HG03139 (cell line): ENCODE measurements around the gene MOCOS.
"Not testable (repeated sequence)": the region's sequence is repeated elsewhere in the genome, so short reads cannot be mapped to it uniquely, and the experiment has no call there.

ENCODE experiments used
- ATAC-seq: cut with Tn5 transposase; IDR thresholded peaks from one replicate; pipeline ENCODE4 v1.9.1; 2021; ENCODE audit not compliant: unreplicated experiment

MOCOS gene

DNA sequence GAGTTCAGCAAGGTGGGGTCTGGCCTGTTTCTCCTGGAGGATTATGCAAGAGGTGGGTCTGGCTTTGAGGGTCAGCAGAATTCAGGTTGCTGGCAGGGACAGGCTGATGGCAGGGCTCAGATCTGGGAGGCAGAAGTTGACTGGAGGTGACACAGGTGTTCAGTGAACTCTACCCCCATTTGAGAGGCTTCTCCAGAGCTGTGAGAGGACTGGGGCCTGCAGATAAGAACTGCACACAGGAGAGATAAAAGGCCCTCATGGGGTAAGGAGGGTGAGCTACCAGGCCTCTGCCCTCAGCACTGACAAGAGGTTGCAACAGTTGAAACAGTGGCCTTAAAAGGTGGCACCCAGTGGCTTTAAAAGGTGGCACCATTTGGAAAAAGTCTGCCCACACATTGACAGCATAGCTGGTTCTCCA is 13.1 kb downstream of the MOCOS start:
- ATAC-seq: no peak

DNA sequence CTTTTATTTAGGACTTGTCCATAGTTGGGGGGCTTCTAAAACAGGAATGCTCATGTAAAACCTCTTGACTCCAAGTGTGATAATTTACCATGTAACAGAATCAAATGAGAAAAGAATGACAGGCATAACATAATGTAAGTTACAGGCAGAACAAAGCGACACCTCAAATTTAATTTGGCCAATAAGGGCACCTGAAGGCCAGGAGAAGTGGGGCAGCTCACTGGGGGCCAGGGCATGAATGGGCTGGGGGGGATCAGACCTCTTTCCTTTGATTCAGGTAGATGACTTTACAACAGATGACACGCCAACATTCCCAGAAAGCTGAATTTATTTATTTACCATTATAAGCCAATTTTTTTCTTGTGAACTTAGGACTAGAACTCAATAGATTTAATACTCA is 14.5 kb downstream of the MOCOS start:
- no peak for ATAC-seq

DNA sequence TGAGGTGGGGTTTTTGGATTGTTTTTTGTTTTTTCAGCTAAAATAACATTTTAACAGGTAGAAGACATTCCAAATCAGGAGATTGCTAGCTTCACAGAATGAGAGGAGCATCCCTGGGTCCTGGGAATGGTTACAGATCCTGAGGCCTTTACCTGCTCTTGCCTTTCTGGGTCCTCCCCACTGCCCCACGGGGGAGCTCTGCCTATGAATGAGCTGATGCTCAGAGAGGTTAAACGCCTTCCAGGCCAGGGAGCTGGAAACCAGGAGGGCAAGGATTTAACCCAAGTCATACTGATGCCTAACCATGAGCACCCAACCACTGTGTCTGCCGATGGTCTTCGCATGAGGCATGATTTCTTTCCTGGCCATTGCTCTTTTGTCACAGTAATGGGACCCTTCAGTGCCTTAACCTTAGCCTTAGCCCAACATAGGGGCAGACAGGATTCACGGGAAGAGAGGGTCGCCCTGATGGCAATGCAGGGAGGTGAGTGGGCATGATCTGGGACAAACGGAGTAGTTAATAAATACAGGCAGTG is 16.1 kb downstream of the MOCOS start:
- ATAC-seq: no peak

DNA sequence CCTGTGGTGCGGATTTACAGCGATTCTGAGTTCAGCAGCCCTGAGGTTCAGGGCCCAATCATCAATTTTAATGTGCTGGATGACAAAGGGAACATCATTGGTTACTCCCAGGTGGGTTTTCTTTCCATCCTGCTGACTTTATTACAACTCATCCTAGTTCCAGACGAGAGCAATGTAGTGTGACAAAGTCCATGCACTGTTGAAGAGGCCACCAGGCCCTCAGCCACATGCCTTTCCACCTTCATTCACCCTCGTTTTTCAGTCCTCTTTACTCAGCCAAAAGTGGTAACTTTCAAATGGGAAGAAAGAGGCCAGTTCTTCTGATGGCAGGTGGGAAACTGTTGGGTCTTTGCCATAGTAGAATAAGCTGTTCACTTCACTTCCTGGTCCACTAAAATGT is 17.9 kb downstream of the MOCOS start:
- ATAC-seq: no peak

DNA sequence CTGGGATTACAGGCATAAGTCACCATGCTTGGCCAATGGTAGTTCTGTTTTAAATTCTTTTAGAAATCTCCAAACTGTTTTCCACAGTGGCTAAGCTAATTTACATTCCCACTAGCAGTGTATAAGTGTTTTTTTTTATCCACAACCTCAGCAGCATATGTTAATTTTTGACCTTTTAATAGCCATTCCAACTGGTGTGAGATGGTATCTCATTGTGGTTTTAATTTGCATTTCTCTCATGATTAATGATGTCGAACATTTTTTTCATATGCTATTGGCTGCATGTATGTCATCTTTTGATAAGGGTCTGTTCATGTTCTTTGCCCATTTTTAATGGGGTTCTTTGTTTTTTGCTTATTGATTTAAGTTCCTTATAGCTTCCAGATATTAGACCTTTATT is 20.0 kb downstream of the MOCOS start:
- ATAC-seq: no peak

DNA sequence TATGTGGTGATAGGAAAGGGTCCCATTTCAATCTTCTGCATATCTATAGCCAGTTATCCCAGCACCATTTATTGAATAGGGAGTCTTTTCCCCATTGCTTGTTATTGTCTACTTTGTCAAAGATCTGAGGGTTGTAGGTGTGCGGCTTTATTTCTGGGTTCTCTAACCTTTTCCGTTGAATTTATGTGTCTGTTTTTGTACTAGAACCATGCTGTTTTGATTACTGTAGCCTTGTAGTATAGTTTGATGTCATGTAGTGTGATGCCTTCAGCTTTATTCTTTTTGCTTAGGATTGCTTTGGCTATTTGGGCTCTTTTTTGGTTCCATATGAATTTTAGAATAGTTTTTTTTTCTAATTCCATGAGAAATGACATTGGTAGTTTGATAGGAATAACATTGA is 20.7 kb downstream of the MOCOS start:
- not testable (repeated sequence) for ATAC-seq

DNA sequence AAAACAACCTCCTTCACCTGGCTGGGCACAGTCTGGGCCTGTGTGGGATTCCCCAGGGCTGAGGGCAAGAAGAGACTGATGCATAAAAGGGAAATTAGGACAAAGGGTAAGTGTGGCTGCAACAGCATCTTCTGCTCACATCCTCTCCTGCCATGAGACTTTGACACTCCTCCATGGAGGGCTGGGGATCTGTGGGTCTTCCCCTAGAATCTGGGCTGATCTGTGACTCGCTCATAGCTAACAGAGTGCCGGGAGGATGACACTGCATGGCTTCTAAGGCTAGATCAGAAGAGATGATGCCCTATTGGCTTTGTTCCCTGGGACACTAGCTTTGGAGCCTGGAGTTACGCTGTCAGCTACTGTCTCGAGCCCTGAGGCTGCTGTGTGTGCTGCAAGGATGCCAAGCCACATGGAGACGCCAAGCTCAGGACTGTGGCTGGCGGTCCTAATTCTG is 24.3 kb downstream of the MOCOS start:
- ATAC-seq: no peak

DNA sequence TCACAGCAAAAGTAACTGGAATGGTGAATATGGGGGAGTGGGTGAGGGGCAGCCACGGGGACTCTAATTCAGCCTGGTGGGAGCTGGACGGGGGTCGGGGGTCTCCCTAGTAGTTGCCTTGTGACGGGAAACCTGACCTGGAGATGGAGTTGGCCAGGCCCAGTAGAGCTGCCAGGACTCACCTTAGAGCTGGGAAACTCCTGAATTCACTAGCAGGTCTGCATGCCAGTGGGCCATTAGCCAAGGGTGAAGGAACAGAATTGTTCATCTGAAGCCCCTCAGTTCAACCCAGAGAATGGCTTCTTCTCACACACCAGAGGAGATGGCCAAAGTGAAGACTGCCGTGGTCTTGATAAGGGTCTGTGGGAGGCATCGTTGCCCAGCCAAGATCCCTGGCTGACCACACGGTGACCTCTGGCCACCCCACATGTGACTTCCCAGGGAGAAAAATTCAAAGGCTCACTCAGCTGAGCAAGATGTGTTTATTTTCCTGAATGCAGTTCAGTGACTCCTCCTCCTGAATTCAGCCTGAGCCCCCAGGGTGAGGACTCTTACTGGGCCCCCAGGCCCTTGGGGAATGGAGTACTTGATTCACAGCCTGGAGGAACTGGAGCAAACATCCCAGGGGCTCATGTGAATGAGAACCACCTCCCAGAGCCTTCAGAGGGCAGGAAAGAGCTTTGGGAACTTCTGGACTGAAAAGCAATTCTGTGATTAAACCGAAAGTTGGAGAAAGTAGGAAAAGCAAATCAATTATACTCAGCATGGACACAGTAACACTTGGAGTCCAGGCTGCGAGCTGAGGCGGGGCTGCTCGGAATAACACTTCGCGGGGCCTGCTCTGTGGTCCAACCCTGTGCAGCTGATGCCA is 25.2 kb downstream of the MOCOS start:
- no peak for ATAC-seq

DNA sequence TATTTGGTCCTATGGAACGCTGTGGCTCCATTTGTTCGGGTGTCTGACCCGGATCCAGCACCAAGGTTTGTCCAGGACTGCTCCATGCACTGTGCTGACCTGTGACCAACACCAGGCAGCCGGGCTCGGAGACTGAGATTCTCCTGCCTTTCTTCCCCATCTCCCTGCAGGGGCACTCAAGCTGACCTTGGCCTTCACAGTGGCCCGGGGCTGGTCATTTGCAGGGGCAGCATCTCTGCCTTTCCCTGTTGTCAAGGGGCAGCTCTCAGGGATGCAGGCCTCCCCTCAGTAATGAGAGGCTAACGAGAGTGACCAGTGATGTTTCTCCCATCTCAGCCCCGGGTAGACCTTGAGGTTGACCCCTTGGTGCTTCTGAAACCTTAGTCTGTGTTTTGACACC is 27.5 kb downstream of the MOCOS start:
- ATAC-seq: no peak

DNA sequence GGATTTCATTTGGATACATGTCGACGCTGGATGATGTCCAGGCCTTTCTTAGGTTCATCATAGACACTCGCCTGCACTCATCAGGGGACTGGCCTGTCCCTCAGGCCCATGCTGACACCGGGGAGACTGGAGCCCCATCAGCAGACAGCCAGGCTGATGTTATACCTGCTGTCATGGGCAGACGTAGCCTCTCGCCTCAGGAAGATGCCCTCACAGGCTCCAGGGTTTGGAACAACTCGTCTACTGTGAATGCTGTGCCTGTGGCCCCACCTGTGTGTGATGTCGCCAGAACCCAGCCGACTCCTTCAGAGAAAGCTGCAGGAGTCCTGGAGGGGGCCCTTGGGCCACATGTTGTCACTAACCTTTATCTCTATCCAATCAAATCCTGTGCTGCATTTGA is 28.3 kb downstream of the MOCOS start:
- ATAC-seq: no peak

DNA sequence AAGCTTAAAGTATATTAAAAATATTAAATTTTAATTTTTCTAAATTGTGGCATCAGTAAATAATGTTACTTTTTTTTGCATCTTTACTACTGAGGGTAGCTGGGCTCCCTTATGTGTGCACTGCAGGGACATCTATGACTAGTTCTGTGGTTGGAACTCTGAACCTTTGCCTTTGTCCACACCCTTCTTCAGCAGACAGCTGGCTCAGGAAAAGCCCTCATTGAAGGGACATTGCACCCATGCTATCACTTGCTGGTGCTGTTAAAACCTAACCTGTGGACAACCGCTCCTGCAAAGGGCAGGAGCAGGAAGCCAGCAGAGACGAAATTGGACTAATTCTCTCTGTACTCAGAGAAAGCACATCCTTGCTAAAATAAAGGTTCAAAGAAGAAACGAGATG is 30.1 kb downstream of the MOCOS start:
- no peak for ATAC-seq

DNA sequence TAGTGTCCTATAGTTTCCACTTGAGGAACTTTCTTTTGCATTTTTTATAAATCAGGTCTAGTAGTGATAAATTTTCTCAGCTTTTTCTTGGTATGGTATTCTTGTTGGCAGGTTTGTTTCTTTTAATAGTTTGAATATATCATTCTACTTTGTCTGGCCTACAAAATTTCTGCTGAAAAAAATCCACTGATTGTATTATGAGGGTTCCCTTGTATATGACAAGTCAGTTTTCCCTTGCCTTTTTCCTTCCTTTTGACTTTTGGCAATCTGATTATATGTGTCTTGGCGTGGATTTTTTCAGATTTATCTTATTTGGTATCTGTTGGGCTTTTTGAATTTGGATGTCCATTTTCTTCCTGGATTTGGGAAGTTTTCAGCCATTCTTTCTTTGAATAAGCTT is 41.9 kb downstream of the MOCOS start:
- ATAC-seq: no peak

DNA sequence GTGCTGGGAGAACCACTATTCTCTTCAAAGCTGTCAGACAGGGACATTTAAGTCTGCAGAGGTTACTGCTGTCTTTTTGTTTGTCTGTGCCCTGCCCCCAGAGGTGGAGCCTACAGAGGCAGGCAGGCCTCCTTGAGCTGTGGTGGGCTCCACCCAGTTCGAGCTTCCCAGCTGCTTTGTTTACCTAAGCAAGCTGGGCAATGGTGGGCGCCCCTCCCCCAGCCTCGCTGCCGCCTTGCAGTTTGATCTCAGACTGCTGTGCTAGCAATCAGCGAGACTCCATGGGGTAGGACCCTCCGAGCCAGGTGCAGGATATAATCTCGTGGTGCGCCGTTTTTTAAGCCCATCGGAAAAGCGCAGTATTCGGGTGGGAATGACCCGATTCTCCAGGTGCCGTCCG is 53.2 kb downstream of the MOCOS start:
- ATAC-seq: not testable (repeated sequence)

DNA sequence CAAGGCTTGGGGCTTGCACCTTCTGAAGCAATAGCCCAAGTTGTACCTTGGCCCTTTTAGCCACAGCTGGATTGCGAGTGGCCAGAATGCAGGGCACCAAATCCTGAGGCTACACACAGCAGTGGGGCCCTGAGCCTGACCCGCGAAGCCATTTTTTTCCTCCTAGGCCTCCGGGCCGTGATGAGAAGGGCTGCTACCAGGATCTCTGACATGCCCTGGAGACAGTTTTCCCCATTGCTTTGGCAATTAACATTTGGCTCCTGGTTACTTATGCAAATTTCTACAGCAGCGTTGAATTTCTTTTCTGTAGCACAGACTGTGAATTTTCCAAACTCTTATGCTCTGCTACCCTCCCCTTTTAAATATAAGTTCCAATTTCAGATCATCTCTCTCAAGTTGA is 54.5 kb downstream of the MOCOS start:
- no peak for ATAC-seq

DNA sequence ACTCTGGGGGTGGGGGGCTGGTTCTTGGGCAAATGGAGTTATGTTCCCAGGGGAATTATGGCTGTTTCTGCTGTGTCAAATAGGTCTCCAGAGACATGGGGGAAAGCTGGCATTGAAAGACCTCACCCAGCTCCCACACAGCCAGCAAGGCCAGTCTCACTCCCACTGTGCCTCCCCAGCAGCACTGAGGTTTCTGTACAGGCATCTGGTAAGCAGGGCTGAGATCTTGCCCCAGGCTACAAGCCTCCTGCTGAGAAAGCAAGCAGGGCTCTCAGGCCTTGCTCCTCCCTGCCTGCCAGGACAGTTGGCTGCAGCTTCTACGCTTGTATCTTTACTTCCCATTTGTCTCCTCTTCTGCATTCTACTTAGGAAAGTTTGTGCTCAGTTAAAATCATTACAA is 59.7 kb downstream of the MOCOS start:
- no peak for ATAC-seq

DNA sequence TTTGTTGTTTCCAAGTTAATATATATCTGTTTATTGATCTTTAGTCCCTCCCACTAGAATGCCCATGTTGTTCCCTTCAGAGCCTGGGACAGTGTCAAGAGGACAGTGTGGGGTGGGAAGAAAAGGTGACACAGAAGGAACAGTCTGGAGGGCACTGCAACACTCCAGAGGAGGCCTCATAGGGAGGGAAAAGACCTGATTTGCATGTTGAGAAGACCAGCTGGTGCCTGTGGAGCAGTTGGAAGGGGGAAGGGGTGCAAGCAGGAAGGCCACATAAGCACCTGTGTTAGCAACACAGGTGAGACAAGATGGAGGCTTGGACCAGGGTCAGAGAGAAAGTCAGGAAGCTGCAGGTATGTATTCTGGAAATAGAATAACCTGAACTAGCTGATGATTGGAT is 62.1 kb downstream of the MOCOS start:
- no peak for ATAC-seq

DNA sequence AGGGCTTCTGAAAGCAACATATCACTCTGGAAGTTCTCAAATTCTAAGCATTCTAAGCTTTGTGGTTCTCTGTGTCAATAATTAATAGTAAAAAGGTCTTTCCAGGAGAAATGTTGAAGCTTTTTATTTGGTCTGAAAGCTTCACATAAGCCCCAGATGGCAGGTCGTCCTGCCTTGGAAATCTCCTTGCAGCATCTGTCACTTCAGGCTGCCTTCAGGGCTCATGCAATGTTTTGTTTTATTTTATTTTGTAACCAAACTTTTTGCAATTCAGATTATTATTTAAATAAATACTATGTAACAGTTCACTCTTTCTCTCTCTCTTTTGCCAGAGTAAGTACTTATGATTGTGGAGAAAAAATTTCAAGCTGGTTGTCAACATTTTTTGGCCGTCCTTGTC is 63.5 kb downstream of the MOCOS start:
- ATAC-seq: no peak

DNA sequence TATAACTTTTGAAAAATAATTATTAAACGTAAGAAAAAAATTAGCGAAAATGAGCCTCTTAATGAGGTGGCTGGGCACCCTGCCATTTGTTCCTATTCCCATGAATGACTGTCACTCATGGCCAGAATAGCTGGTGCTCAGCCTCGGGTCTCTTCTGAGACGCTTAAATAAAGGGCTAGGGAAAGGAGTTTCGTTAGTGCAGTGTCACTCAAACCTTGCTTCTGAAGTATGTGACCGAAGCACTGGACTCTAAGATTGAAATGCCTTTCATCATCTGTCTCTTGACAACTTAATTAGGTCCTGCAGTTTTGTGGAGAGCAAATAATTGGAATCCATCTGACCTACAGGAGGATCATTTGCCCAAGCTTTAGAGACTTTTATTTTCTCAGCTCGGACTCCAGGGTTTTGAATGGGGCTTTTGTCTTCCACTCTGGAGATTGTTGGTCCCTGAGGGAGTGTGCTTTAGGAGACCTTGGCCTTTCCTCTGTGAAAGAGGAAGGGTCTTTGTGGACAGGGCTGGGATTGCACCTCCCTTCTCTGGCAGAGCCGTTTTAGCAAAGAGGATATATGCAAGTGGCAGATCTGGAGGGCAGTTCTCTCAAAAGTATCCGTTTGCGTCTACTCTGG is 67.9 kb downstream of the MOCOS start:
- no peak for ATAC-seq

DNA sequence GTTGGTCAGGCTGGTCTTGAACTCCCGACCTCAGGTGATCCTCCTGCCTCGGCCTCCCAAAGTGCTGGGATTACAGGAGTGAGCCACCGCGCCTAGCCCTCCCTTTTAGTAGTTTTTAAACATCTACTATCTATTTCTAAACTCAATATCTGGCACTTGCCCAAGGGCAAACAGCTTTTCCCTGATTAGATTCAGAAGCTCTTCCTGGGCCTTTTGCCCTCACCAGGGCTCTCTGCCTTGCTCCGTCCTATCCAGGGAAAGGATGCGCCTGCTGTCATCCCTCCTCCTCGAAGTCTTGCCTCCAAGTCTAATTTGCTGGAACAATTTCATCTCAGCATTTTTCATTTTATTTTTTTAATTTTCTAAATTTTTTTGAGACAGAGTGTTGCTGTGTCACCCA is 68.8 kb downstream of the MOCOS start:
- no peak for ATAC-seq

DNA sequence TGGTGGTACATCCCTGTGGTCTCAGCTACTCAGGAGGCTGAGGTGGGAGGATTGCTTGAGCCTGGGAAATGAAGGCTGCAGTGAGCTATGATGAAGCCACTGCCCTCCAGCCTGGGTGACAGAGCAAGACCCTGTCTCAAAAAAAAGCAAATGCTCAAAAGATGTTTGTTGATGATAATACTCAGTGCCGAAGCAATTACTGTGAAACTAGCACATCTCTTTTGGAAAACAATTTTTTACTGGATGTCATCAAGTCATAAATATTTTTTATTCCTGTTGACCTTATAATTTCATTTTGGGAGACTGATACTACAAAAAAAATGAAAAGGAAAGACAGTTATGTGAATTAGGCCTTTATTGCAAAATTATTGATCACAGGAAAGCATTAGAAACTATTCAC is 75.7 kb downstream of the MOCOS start:
- no peak for ATAC-seq

DNA sequence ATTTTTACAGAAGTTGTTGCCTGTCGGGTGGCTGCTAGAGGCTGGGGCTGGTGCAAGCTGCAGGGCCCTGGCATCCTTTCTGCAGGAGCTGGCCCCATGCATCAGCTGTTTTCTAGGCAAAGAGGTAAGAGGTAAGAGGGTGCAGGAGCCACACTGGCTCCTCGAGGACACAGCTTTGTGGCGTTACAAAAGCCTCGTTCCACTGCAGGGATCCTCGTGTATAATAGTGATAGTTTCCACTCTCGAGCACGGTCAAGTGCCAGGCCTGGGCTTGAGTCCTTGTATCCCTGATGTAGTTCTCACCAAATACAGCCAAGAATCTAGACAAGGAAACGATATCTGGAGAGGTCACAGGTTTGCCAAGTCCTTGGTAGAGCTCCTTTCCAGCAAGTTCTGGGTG is 77.0 kb downstream of the MOCOS start:
- no peak for ATAC-seq

DNA sequence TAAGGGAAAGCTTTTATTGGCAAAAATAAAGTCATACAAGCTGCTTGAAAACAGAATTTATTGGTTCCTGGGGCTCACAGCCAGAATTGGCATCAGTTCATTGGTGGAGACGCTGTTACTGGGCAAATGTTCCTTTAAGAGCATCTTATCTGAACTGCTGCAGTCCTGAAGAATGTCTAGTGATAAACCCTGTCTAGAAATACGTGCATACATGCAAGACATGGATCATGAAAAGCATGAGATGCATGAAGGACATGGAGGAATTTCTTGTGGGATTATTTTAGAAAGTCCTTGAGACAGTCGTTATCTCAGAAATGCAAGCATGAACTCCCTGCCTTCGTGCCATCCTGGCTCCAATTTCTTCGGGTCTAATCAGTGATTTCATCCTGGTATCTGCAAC is 77.7 kb downstream of the MOCOS start:
- no peak for ATAC-seq
